ENCODE data around the gene DXO.

DNA sequence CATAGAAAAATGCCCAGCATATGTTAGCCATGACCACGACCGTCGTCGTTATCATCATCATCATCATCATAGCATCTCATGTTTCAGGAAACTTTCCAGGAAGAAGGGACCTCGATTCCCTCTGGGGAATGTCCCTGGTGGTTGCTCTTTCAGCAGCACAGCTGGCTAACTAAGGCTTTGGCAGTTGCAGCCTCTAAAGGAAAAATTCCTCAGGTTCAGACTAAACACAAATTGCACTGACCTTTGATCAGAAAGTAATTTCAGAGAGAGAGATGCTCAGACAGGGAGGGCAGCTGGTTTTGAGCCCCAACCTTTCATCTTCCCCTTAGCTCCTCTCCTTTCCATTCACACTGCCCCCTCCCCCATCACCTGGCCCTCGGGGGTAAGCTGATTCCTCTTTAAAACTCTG is 31.7 kb downstream of the DXO start:
- TF ChIP-seq, protein P1, sequence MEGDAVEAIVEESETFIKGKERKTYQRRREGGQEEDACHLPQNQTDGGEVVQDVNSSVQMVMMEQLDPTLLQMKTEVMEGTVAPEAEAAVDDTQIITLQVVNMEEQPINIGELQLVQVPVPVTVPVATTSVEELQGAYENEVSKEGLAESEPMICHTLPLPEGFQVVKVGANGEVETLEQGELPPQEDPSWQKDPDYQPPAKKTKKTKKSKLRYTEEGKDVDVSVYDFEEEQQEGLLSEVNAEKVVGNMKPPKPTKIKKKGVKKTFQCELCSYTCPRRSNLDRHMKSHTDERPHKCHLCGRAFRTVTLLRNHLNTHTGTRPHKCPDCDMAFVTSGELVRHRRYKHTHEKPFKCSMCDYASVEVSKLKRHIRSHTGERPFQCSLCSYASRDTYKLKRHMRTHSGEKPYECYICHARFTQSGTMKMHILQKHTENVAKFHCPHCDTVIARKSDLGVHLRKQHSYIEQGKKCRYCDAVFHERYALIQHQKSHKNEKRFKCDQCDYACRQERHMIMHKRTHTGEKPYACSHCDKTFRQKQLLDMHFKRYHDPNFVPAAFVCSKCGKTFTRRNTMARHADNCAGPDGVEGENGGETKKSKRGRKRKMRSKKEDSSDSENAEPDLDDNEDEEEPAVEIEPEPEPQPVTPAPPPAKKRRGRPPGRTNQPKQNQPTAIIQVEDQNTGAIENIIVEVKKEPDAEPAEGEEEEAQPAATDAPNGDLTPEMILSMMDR (IDR thresholded peaks at IDR 0.05): no peak
- no peak for TF ChIP-seq POLR2A (IDR thresholded peaks at IDR 0.05)

All from right lobe of liver (tissue), 4 donors.